Measurements from ENCODE around the gene OGT.
"Not testable (repeated sequence)": the region's sequence is repeated elsewhere in the genome, so short reads cannot be mapped to it uniquely, and the experiment has no call there.

Gene OGT

GRCh38 chrX:71541210-71542022 is 8.5 kb downstream of the OGT start:
- no peak for DNase-seq

GRCh38 chrX:71542411-71542810 is 9.5 kb downstream of the OGT start:
- DNase-seq: no peak

- DNase-seq: no peak
These were observed 9.9 kb downstream of the OGT start for GRCh38 chrX:71542825-71543224.

GRCh38 chrX:71543316-71543715 is 10.4 kb downstream of the OGT start:
- no peak for DNase-seq

GRCh38 chrX:71545364-71545763 is 12.5 kb downstream of the OGT start:
- no peak for DNase-seq

- DNase-seq: no peak
These were observed 14.0 kb downstream of the OGT start for GRCh38 chrX:71546879-71547278.

- no peak for DNase-seq
These were observed 14.4 kb downstream of the OGT start for GRCh38 chrX:71547339-71547738.

- DNase-seq: no peak
These were observed 17.1 kb downstream of the OGT start for GRCh38 chrX:71549986-71550385.

- DNase-seq: no peak
These were observed 17.7 kb downstream of the OGT start for GRCh38 chrX:71550578-71550977.

- DNase-seq: no peak
These were observed 23.1 kb downstream of the OGT start for GRCh38 chrX:71556036-71556435.

- no peak for DNase-seq
These were observed 26.0 kb downstream of the OGT start for GRCh38 chrX:71558920-71559319.

GRCh38 chrX:71559773-71560172 is 26.9 kb downstream of the OGT start:
- DNase-seq: not testable (repeated sequence)

- DNase-seq: no peak
These were observed 31.0 kb downstream of the OGT start for GRCh38 chrX:71563921-71564320.

- DNase-seq: no peak
These were observed 32.7 kb downstream of the OGT start for GRCh38 chrX:71565474-71566041.

GRCh38 chrX:71571390-71571789 is 38.5 kb downstream of the OGT start:
- DNase-seq: not testable (repeated sequence)

- no peak for DNase-seq
These were observed 40.7 kb downstream of the OGT start for GRCh38 chrX:71573590-71573989.

- no peak for DNase-seq
These were observed 44.8 kb downstream of the OGT start for GRCh38 chrX:71577682-71578081.

GRCh38 chrX:71578253-71579135 is 45.6 kb downstream of the OGT start, which contains the start of gene GCNA:
GCNA (plus strand) TSS chrX:71578437; CDS start chrX:71580822, 2,385 bp downstream.
- no peak for DNase-seq

- no peak for DNase-seq
These were observed 46.5 kb downstream of the OGT start for GRCh38 chrX:71579136-71579989.

GRCh38 chrX:71579990-71580380 is 47.1 kb downstream of the OGT start:
- DNase-seq: no peak

GRCh38 chrX:71581210-71581609 is 48.3 kb downstream of the OGT start:
- DNase-seq: no peak

GRCh38 chrX:71586929-71587328 is 54.0 kb downstream of the OGT start:
- no peak for DNase-seq

- not testable (repeated sequence) for DNase-seq
These were observed 60.3 kb downstream of the OGT start for GRCh38 chrX:71593210-71593609.
